ENCODE data around the gene RGS8.

GRCh38 chr1:182642461-182642860 is 41.9 kb downstream of the RGS8 start:
- TF ChIP-seq RFX5 (IDR thresholded peaks at IDR 0.05; ENCODE audit: low read length) (no peak), CTCF (IDR thresholded peaks at IDR 0.05) (no peak), EZH2phosphoT487 (IDR thresholded peaks at IDR 0.05; ENCODE audit: borderline replicate concordance, low read depth) (no peak), GABPA (IDR thresholded peaks at IDR 0.05; ENCODE audit: low read depth) (no peak), POLR2AphosphoS5 (IDR thresholded peaks at IDR 0.05; ENCODE audit: low read depth, low read length) (no peak), RCOR1 (IDR thresholded peaks at IDR 0.05; ENCODE audit: low read length) (no peak), RAD21 (IDR thresholded peaks at IDR 0.05; ENCODE audit: low read length) (no peak)

Measured in SK-N-SH (cell line).